Osteocyte (in vitro differentiated cells): ENCODE measurements around the gene NACC2. TPM values are rescaled to one million over a fixed set of nuclear protein-coding genes. Genes with fewer than 3 reads are reported as not detected.

ENCODE experiments used
- DNase-seq: peaks from one replicate; pipeline ENCODE4 v3.0.0; 2021; ENCODE audit warnings: mixed read lengths; ENCODE audit not compliant: unreplicated experiment; ENCODE audit errors: extremely low spot score
- H3K27ac Mint-ChIP-seq: one replicate; pipeline ENCODE4 v1.8.0; 2021; ENCODE audit warnings: mild to moderate bottlenecking, mixed read lengths; ENCODE audit not compliant: unreplicated experiment
- H3K27me3 Mint-ChIP-seq: one replicate; pipeline ENCODE4 v1.8.0; 2021; ENCODE audit warnings: mixed read lengths; ENCODE audit not compliant: unreplicated experiment
- H3K36me3 Mint-ChIP-seq: one replicate; pipeline ENCODE4 v1.8.0; 2021; ENCODE audit warnings: mixed read lengths; ENCODE audit not compliant: unreplicated experiment
- H3K4me1 Mint-ChIP-seq: one replicate; pipeline ENCODE4 v1.8.0; 2021; ENCODE audit warnings: mixed read lengths; ENCODE audit not compliant: unreplicated experiment
- H3K4me3 Mint-ChIP-seq: one replicate; pipeline ENCODE4 v1.8.0; 2021; ENCODE audit warnings: mild to moderate bottlenecking, moderate library complexity, mixed read lengths; ENCODE audit not compliant: unreplicated experiment
- H3K9me3 Mint-ChIP-seq: one replicate; pipeline ENCODE4 v1.8.0; 2021; ENCODE audit warnings: mixed read lengths; ENCODE audit not compliant: unreplicated experiment
- total RNA-seq: library from RNA; stranded (reverse); gene quantifications from 2 replicates; pipeline ENCODE4 v1.2.1, GENCODE V29; 2021
- TF ChIP-seq, protein P1 (sequence below): fragments of 200-600 bp; sonication (generic); IDR thresholded peaks from 2 replicates; pipeline ENCODE4 v1.5.0; 2021; ENCODE audit warnings: antibody characterized with exemption, mild to moderate bottlenecking, moderate library complexity

The NACC2 gene
- total RNA-seq, 1 donor from 2014 or later, result 40.1 TPM

DNA sequence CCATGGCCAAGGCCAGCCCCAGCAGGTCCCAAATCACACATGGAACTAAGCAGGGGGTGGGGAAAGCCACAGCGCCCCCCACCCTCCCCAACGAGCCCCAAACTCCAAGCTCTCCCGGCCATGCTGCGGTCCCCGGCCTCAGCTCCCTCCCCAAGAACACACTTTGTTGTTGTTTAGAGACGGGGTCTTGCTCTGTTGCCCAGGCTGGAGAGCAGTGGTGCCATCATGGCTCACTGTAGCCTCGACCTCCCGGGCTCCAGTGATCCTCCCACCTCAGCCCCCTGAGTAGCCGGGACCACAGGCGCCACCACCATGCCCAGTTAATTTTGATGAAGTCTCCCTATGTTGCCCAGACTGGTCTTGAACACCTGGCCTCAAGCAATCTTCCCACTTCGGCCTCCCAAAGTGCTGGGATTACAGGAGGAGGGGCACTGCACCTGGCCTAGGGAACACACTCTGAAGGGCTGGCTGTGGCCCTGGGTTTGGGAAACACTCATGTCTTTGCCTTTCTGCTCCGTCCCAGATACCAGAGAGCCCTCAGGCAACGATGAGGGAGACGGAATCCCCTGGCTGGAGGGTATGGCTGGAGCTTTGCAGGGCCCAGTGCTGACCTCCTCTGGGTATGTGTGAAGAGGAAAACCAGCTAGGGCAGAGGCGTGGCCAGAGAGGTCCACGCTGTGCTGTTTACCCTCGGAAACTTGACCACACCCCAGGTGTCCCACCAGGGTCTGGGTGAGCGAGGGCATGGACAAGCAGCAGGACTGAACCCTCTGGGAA is 80.8 kb downstream of the NACC2 start:
- Mint-ChIP-seq H3K4me3 (no peak overlapping the region), H3K27me3 (no peaks in the 10 kb centered on the region)
- DNase-seq, result no peak

DNA sequence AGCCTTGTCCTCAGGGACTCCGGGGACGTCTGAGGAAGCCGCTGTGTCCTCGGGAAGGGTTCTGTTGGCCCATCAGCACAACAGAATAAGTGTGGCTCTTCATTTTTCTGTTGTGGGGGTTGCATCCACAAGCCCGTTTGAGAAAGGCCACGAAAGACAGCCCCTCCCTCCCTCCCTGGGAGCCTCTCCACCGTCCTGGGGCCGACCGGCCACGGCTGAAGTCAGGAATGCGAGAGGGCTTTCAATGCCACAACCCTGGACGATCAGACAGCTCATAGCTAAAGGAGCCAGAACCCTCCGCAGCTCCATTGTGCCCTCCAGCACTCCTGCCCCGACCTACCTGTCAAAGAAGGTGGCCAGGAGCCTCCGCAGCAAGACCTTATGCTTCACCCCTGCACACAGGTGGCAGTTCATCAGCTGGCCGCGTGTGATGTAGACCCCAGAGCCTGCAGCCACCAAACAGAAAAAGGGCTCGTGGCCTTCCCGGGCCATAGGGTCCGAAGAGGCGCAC is 81.5 kb downstream of the NACC2 start:
- Mint-ChIP-seq H3K4me1 (peaks cover 23% of the 10 kb centered on the region), H3K27me3 (no peaks in the 10 kb centered on the region), H3K27ac (no peak overlapping the region), H3K4me3 (no peak overlapping the region), H3K9me3 (no peaks in the 10 kb centered on the region), H3K36me3 (peaks cover 13% of the 10 kb centered on the region)
- TF ChIP-seq, protein P1, sequence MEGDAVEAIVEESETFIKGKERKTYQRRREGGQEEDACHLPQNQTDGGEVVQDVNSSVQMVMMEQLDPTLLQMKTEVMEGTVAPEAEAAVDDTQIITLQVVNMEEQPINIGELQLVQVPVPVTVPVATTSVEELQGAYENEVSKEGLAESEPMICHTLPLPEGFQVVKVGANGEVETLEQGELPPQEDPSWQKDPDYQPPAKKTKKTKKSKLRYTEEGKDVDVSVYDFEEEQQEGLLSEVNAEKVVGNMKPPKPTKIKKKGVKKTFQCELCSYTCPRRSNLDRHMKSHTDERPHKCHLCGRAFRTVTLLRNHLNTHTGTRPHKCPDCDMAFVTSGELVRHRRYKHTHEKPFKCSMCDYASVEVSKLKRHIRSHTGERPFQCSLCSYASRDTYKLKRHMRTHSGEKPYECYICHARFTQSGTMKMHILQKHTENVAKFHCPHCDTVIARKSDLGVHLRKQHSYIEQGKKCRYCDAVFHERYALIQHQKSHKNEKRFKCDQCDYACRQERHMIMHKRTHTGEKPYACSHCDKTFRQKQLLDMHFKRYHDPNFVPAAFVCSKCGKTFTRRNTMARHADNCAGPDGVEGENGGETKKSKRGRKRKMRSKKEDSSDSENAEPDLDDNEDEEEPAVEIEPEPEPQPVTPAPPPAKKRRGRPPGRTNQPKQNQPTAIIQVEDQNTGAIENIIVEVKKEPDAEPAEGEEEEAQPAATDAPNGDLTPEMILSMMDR, result no peak
- no peak for DNase-seq

More for the DNA sequence above, 80.8 kb downstream of the NACC2 start:
- Mint-ChIP-seq H3K27ac (no peak overlapping the region), H3K4me1 (peaks cover 19% of the 10 kb centered on the region), H3K9me3 (no peaks in the 10 kb centered on the region), H3K36me3 (peaks cover 10% of the 10 kb centered on the region)
- TF ChIP-seq, protein P1, result no peak

DNA sequence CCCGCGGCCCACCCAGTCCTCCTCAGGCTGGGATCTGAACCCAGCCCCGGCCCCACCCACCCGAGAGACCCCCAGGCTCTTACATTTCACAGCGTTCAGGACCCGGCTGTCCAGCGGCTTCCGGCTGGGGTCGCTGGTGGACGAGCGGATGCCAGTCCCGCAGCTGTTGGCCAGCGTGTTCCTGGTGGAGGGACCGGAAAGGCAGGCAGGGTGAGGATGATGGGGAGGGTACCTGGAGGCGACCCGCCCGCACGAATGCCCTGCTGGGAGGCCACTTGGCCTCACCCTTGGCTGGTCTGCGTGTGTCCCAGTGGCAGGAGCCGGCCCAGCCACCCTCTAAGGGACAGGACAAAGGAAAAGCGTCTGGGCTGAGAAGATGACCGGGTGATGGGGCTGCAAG is 82.0 kb downstream of the NACC2 start:
- Mint-ChIP-seq H3K36me3 (peaks cover 13% of the 10 kb centered on the region), H3K4me1 (peaks cover 28% of the 10 kb centered on the region), H3K27ac (no peak overlapping the region), H3K4me3 (no peak overlapping the region), H3K9me3 (no peaks in the 10 kb centered on the region), H3K27me3 (no peaks in the 10 kb centered on the region)
- TF ChIP-seq, protein P1, result no peak
- no peak for DNase-seq

DNA sequence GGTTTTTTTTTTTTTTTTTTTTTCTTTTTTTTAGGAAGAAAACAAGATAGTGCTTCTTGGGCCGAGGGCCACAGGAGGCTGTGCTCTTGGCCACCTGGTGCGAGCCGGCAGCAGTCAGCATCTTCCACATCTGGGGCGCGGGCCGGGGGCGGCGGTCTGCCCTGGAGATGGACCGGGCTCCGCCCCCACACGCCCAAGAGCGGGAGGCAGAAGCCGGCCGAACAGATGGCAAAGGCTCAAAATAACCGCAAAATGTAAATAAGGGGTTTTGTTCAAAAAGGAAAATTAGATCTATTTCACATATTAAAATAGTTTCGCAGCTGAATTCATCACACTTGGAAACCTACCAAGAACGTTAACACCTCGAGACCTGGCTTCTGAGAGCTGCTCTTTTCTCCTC is 82.4 kb downstream of the NACC2 start:
- peak overlapping the region; percentile 84 for H3K27ac Mint-ChIP-seq
- H3K4me1 Mint-ChIP-seq, result peaks cover 32% of the 10 kb centered on the region

More for the DNA sequence above, 82.4 kb downstream of the NACC2 start:
- Mint-ChIP-seq H3K36me3 (peaks cover 13% of the 10 kb centered on the region), H3K4me3 (no peak overlapping the region), H3K9me3 (no peaks in the 10 kb centered on the region), H3K27me3 (no peaks in the 10 kb centered on the region)
- DNase-seq, result no peak
- TF ChIP-seq, protein P1, result no peak
